HG03060 (cell line): ENCODE data around the gene CCND1.
"Not testable (repeated sequence)": the region's sequence is repeated elsewhere in the genome, so short reads cannot be mapped to it uniquely, and the experiment has no call there.

Source experiments
- ATAC-seq: cut with Tn5 transposase; IDR thresholded peaks from one replicate; pipeline ENCODE4 v1.9.1; 2021; ENCODE audit warnings: low read depth, moderate number of reproducible peaks; ENCODE audit not compliant: unreplicated experiment

CCND1 gene

DNA sequence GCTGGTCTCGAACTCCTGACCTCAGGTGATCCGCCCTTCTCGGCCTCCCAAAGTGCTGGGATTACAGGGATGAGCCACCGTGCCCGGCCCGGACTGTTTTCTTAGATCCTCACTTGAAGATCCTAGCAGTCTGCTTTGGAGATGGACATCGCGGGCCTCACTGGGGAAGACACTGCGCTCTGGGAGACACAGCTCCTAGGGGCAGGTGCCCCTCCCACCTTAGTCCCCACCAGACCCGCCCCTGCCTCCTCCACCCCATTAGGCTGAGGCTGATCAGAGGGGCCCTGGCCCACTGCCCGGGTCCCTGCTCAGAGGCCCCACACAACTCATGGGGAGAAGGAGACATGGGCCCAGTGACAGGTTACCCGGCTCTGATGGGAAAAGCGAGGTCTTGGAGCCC, 45.5 kb downstream of the CCND1 start:
- no peak for ATAC-seq

DNA sequence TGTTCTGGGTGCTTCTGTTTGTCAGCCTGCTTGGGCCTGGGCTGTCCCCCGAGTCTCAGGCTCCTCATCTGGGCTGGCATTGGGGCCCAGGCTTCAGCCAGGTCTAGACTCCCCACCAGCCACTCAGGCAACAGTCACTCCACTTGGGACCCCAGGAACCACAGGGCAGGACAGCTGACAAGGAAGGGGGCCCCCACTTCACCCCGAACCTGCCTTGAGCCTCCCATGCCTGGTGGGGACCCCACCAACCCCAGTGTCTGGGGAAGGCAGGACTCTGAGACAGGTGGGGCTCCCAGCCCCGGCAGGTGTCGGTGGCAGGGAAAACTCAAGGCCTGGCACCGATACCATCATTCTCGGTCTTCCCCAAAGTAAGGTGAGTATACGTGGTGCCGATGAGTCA, 45.9 kb downstream of the CCND1 start:
- no peak for ATAC-seq

DNA sequence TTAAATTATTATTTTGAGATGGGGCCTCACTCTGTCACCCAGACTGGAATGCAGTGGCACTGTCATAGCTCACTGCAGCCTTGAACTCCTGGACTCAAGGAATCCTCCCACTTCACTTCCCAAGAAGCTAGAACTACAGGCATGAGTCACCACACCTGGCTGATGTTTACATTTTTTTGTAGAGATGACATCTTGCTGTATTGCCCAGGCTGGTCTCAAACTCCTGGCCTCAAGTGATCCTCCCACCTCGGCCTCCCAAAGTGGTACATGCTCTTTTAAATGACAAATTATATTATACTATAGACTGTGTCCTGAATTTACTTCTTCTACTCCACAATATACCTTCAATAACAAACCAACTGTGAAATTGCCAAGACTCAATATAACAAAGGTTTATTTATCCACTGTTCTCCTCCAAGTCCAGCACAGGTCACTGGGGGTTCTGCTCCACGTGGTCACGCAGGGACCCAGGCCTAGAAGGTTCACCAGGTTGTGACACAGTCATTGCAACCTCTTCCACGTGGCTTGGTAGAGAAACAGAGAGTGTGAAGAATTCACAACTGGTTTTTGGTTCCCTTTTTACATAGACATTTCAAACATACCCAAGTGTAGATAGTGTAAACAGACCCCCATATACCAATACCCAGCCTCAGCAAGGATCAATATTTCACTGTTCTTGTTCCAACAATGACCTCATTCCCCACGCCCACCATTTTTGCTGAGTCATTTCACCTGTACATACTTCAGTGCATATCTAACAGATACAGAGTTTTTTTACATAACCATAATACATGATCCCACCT, 47.2 kb downstream of the CCND1 start:
- ATAC-seq: not testable (repeated sequence)

DNA sequence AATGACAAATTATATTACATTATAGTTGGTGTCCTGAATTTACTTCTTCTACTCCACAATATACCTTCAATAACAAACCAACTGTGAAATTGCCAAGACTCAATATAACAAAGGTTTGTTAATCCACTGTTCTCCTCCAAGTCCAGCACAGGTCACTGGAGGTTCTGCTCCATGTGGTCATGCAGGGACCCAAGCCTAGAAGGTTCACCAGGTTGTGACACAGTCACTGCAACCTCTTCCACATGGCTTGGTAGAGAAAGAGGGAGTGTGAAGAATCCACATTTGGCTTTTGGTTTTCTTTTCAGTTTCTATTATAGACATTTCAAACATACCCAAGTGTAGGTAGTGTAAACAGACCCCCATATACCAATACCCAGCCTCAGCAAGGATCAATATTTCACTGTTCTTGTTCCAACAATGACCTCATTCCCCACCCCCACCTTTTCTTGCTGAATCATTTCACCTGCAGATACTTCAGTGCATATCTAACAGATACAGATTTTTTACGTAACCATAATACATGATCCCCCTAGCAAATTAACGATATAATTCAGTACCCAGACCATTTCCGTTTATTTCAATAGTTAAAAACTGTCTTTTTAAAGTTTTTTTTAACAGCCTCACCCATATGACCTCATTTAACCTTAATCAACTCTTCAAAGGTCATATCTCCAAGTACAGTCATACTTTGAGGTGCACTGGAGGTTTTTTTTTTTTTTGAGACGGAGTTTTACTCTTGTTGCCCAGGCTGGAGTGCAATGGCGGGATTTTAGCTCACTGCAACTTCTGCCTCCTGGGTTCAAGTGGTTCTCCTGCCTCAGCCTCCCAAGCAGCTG, 48.7 kb downstream of the CCND1 start:
- ATAC-seq: no peak

DNA sequence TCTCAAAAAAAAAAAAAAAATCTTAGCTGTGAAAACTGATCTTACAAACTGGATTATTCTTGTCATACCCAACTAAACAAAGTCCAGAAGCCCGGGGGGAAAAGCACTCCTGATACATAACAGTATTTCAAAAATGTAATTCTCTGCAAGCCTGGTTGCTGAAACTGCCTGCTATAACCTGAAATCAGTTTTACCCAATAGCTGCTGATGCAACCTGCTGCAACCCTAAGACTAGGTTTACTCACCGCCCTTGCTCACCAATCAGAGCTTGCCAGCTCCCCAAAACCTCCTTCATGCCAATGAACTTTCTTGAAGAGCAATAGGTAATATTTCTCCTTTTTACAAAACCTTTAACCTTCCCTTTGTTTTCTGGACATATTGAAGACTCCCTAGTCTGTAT, 50.5 kb downstream of the CCND1 start:
- ATAC-seq: no peak

DNA sequence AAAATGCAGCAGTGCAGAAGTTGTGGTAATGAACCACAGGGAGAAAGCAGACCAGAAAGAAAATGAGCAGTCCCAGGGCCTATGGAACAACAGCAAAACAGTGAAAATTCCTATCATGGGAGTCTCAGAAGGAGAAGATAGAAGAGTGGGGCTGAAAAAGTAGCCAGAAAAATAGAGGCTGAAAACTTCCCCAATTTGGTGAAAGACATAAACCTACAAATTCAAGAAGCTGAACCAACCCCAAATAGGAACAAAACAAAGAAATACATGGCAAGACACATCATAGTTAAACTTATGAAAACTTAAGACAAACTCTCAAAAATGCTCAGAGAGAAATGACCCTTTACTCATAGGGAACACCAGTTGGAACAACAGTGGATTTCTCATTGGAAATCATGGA, 51.5 kb downstream of the CCND1 start:
- no peak for ATAC-seq

DNA sequence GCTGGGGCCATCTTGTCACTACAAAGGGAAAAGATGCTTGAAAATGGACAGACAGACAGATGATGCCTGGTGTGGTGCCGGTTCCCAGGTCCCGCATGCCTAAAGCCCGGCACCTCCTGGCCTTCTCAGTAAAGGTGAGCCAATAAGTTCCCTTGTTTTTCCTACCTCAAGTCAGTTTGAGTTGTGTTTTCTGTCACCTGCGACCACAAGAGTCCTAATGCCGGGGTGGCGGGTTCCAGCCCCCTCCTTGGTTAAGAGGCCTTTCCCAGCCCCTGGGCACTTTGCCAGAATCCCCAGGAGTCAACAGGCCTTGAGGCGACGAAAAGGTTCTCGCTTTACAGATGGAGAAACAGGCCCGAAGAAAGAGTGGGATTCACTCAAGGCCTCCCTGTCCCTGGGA, 53.8 kb downstream of the CCND1 start:
- no peak for ATAC-seq

DNA sequence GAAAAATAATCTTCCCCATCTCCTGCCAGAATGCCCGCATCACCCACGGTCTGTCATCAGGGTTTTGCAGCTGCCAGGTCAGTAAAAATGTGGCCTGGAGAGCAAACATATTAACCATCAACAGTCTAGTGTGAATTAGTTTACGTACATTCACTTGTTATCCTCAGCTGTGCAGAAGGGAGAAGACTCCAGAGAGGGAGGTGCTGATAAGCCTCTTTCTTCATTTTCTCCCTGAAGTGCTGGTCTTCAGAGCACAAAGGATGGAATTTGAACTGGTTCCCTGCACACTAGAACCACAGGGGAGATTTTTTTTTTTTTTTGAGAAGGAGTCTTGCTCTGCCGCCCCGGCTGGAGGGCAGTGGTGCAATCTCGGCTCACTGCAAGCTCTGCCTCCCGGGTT, 54.6 kb downstream of the CCND1 start:
- ATAC-seq: no peak

DNA sequence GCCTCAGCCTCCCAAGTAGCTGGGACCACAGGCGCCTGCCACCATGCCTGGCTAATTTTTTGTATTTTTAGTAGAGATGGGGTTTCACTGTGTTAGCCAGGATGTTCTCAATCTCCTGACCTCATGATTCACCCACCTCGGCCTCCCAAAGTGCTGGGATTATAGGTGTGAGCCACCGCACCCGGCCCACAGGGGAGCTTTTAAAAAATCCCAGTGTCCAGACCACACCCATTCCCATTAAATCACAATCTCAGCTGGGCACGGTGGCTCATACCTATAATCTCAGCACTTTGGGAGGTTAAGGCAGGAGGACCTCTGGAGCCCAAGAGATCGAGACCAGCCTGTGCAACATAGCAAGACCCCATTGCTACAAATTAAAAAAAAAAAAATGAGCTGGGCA, 55.0 kb downstream of the CCND1 start:
- not testable (repeated sequence) for ATAC-seq

DNA sequence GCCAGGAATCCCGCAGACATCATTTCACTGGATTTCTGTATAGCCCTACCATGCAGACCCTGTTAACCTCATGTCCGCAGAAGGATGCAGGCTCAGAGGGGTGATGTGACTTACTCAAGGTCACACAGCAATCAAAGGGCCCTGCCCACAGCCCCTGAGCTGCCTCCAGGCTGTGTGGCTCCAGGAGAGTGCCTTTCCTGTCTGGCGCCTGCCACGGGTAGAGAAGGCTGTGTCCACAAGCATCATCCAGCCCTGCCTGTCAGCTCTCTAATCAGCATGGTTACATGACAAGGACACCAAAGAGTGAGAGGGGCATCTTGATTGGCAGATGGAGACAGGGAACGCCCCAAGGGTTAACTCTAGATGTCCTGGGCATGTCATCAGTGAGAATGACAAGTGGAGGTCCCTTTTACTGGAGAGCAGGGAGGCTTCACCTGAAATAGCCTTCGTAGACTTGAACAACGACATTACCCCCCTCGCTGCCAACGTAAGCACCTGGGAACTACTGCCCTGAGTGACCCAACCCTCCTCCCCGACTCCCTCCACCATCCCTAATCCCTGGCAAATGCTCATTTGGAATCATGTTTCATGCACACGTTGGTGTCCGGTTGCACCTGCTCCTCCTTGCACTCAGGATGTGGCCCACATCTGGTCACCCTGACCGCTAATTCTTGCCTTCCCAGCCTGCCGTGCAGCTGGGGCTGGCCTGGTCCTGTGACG, 56.0 kb downstream of the CCND1 start:
- ATAC-seq: no peak

DNA sequence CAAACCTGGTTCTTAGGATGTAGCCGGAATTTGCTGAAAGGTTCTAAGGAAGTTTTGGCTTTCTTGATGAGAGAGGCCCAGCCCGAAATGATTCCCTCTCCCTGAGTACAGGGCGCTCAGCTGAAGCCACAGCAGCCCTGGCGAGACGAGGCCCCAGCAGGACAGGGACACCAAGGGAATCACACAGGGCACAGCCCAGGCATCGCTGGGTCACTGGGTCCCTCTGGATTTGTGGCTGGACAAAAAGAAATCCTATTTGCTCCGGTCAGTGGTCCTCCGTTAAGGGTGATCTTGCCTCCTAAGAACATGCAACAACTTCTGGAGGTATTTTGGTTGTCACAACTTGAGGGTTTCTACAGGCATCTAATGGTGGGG, 56.5 kb downstream of the CCND1 start:
- no peak for ATAC-seq

DNA sequence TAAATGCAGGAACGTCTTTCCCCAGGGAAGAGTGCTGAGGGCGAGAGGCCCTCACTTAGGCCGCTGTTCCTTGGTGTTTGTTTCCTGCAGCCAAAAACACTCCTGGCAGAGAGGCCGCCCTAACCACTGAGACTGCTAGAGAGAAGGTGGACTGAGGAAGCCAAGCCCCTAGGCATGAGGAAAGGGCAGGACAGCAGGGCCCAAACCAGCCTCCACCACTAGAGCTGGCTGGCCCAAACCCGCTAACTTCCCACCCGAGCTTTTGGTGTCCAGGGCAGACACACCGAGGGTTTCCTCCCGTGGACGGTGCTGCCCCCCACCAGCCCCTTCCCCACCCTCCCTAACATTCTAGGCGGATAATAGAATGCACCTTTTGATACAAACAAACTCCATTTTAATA, 56.9 kb downstream of the CCND1 start:
- ATAC-seq: no peak

DNA sequence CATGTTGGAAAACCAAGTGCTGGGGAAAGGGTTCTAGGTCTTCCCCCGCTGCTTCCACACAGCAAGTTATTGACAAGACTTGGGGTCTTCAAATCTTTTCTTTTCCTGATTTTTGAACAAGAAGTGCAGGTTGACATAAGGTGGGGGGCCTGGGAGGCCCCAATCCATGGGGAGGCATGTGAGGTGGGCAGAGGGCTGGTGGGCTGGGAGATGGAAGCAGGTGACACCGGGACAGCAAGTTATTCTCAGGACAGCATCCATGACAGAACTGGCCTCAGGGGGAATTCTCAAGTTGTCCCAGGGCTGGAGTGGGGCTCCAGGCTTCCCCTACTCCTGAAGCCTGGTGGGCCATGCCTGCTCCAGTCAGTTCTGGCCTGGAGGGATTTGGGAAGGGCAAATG, 57.4 kb downstream of the CCND1 start:
- no peak for ATAC-seq

DNA sequence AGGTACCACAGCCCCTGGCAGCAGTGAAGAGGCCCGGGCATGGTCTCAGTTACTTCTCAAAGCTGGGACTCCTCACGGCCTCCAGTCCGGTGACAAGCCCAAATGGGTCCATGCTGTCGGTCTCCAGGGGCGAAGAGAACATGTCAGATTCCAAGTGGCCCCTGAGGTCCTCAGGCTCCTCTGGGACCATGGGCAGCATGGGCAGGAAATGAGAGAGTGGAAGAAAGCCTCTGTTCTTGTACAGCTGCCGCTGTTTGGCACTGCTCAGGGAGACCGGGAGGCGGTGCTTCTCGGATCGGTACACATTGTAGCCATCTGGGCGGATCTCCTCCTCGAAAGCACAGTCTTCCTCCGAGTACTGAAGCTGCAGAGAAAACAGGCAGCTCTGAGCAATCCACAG, 58.3 kb downstream of the CCND1 start:
- ATAC-seq: no peak

DNA sequence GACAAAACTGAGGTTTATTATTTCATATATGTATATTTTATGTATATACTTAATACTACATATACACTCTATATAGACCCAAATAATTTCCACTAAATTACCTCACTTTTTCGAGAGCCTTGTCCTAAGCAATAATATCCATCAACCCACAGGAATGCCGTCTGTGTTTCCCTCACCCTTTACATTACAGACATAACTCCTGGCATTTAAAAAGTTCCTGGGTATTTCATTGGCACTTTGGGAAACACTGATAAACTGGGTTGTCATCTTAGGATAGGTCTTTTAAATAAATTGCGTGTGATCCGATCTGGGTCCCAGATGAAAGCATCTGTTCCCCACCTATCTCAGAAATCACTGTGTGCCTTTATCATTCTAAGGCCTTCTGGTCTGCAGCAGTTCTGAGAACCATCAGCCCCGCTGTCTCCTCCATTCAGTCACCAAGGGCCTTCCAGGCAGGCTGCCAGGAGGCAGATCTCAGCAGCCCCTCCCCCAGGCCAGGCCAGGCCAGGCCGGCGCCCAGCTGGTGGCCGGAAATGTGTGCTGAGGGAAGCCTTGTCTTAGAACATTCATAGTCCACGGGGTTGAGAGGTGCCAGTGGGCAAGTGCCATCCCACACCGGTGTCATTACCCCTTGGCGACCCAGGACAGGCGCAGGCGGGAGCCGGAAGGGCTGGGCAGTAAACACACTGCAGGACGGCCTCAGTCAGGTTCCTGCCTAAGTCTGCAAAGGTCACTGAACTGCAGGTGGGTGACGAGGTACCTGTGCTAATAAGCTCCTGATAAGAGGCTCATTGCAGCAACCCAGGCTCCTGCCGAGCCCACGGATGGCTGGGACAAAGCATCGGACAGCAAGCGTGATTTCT, 59.6 kb downstream of the CCND1 start:
- ATAC-seq: no peak

DNA sequence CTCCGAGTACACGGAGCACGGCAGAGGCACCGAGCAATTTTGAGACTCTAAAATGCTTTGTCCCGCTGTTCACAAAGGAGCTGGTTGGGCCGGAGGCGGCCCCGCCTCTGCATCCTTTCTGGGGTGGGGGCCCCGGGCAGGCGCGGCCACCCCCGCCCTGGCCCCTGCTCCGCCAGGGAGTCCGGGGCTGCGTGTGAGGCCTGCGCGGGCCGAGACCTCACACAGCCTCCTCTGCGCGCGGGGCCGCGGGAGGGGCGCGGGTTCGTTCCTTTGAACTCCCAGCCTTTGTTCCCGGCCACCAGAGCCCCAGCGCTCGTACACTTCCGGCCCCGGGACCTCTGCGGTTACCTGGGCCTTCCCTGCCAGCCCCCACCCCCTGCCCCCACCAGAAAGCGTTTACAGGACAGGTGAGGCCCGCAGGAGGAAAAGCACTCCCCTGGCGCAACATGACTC, 61.3 kb downstream of the CCND1 start:
- no peak for ATAC-seq

DNA sequence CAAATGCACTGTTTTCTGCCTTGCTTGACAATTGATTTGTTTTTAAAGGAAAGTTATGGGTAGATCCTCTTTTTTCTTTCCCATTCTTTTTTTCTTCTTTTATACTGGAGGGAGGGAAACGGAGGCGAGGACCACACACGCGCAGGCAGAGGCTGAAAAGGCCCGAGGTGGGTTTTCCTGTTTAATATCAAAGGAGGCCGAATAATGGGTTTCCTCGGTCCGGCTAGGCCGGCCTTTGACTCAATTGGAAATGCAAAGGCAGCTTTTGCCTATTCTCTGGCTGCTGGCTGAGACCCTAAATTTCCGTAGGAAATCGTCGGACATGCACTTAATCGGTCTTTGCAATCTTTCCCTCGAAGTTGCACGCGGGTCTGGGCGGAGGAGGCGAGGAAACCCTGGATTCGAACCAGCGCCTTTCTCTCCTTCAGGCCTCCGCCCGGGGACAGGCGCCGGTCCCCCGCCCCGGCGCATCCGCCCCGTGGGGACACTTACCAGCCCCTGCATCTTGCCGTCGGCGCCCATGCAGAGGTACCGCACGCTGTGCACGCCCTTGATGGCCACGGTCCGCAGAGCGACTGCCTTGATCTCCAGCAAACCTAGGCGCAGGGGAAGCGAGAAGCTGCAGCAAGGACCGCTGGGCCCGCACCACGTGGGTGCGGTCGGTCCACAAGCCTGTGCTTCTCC, 62.0 kb downstream of the CCND1 start:
- ATAC-seq: no peak

DNA sequence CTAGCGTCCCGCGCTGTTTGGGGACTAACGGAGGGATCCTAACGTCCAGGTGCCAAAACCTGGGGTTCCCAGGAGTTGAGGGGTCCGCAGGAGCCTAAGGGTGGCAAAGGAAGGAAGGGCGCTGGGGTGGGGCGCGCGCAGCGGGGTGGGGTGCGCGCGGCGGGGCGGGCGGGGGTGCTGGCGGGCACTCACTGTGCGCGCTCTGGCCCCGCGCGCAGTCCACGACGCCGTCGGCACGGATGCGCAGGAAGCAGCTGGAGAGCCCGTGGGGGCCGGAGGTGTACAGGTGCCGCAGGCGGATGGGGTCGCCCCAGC, 62.5 kb downstream of the CCND1 start:
- no peak for ATAC-seq
